ENCODE measurements around the gene MLPH. TPM values are rescaled to one million over a fixed set of nuclear protein-coding genes. Genes with fewer than 3 reads are reported as not detected.

MLPH gene
- total RNA-seq, 1 donor from 2014 or later = 34.6 TPM

- Histone ChIP-seq H3K27me3 (no peaks in the 10 kb centered on the region), H3K9me3 (no peaks in the 10 kb centered on the region), H3K36me3 (no peaks in the 10 kb centered on the region), H3K4me3 (no peak overlapping the region), H3K4me1 (peaks cover 11% of the 10 kb centered on the region), H3K27ac (no peak overlapping the region)
- TF ChIP-seq CTCF (IDR thresholded peaks at IDR 0.05) (no peak), POLR2AphosphoS5 (IDR thresholded peaks at IDR 0.05; ENCODE audit: insufficient read depth in 1 of 2, low read depth in 1 of 2) (no peak), POLR2A (IDR thresholded peaks at IDR 0.05) (no peak)
- no peak for DNase-seq (ENCODE audit: extremely low spot score in 2 of 2)
- intact Hi-C loops (cut with DNase I) = no loop called here
Observed at GRCh38 chr2:237567276-237568029, 80.4 kb downstream of the MLPH start.

- Histone ChIP-seq H3K4me1 (peaks cover 14% of the 10 kb centered on the region), H3K27ac (no peak overlapping the region), H3K36me3 (no peaks in the 10 kb centered on the region), H3K9me3 (no peaks in the 10 kb centered on the region), H3K4me3 (no peak overlapping the region), H3K27me3 (no peaks in the 10 kb centered on the region)
- DNase-seq (ENCODE audit: extremely low spot score in 2 of 2) = no peak
- intact Hi-C loops (cut with DNase I) = no loop called here
- no peak for TF ChIP-seq POLR2A (IDR thresholded peaks at IDR 0.05)
- no peak for TF ChIP-seq POLR2AphosphoS5 (IDR thresholded peaks at IDR 0.05; ENCODE audit: insufficient read depth in 1 of 2, low read depth in 1 of 2)
- TF ChIP-seq CTCF (IDR thresholded peaks at IDR 0.05) = no peak
Observed at GRCh38 chr2:237568121-237568660, 81.1 kb downstream of the MLPH start.

GRCh38 chr2:237569041-237569440 is 82.0 kb downstream of the MLPH start:
- Histone ChIP-seq H3K4me3 (no peak overlapping the region), H3K9me3 (no peaks in the 10 kb centered on the region), H3K36me3 (no peaks in the 10 kb centered on the region), H3K4me1 (peaks cover 14% of the 10 kb centered on the region), H3K27ac (no peak overlapping the region), H3K27me3 (no peaks in the 10 kb centered on the region)
- no peak for DNase-seq (ENCODE audit: extremely low spot score in 2 of 2)
- intact Hi-C loops (cut with DNase I) = no loop called here
- no peak for TF ChIP-seq POLR2A (IDR thresholded peaks at IDR 0.05)
- TF ChIP-seq CTCF (IDR thresholded peaks at IDR 0.05) = no peak
- TF ChIP-seq POLR2AphosphoS5 (IDR thresholded peaks at IDR 0.05; ENCODE audit: insufficient read depth in 1 of 2, low read depth in 1 of 2) = no peak

GRCh38 chr2:237569896-237570295 is 82.8 kb downstream of the MLPH start:
- no peaks in the 10 kb centered on the region for H3K9me3 ChIP-seq
- H3K36me3 ChIP-seq = no peaks in the 10 kb centered on the region
- intact Hi-C loops (cut with DNase I) = loop anchor here (10.0 kb wide), 1 partner anchor 445 kb away; no protein-coding TSS in a partner anchor
- H3K27me3 ChIP-seq = no peaks in the 10 kb centered on the region
- H3K4me1 ChIP-seq = peaks cover 20% of the 10 kb centered on the region
- H3K27ac ChIP-seq = no peak overlapping the region
- no peak for TF ChIP-seq POLR2A (IDR thresholded peaks at IDR 0.05)
- TF ChIP-seq CTCF (IDR thresholded peaks at IDR 0.05) = no peak
- no peak for TF ChIP-seq POLR2AphosphoS5 (IDR thresholded peaks at IDR 0.05; ENCODE audit: insufficient read depth in 1 of 2, low read depth in 1 of 2)
- no peak for DNase-seq (ENCODE audit: extremely low spot score in 2 of 2)
- H3K4me3 ChIP-seq = no peak overlapping the region

- H3K27ac ChIP-seq = no peak overlapping the region
- no peak for DNase-seq (ENCODE audit: extremely low spot score in 2 of 2)
- H3K9me3 ChIP-seq = no peaks in the 10 kb centered on the region
- no peak for TF ChIP-seq POLR2A (IDR thresholded peaks at IDR 0.05)
- no peak for TF ChIP-seq POLR2AphosphoS5 (IDR thresholded peaks at IDR 0.05; ENCODE audit: insufficient read depth in 1 of 2, low read depth in 1 of 2)
- TF ChIP-seq CTCF (IDR thresholded peaks at IDR 0.05) = no peak
- no peak overlapping the region for H3K4me3 ChIP-seq
- H3K27me3 ChIP-seq = no peaks in the 10 kb centered on the region
- intact Hi-C loops (cut with DNase I) = loop anchor here (10.0 kb wide), 1 partner anchor 446 kb away; no protein-coding TSS in a partner anchor
- peaks cover 22% of the 10 kb centered on the region for H3K4me1 ChIP-seq
- H3K36me3 ChIP-seq = no peaks in the 10 kb centered on the region
Observed at GRCh38 chr2:237570776-237571335, 83.8 kb downstream of the MLPH start.
